GM21825 (cell line): ENCODE measurements around the gene PTOV1.
A peak's percentile ranks its signal among the peaks of the same experiment; 100 is the strongest.

ENCODE experiments used
- ATAC-seq: cut with Tn5 transposase; IDR thresholded peaks from one replicate; pipeline ENCODE4 v1.9.1; 2021; ENCODE audit warnings: mild to moderate bottlenecking, moderate library complexity; ENCODE audit not compliant: unreplicated experiment

PTOV1 gene

GRCh38 chr19:49850487-49851342 lies at the start of gene PTOV1:
Gene PTOV1, plus strand, starts transcription at chr19:49851159.
- ATAC-seq, result peak; percentile 71

DNA sequence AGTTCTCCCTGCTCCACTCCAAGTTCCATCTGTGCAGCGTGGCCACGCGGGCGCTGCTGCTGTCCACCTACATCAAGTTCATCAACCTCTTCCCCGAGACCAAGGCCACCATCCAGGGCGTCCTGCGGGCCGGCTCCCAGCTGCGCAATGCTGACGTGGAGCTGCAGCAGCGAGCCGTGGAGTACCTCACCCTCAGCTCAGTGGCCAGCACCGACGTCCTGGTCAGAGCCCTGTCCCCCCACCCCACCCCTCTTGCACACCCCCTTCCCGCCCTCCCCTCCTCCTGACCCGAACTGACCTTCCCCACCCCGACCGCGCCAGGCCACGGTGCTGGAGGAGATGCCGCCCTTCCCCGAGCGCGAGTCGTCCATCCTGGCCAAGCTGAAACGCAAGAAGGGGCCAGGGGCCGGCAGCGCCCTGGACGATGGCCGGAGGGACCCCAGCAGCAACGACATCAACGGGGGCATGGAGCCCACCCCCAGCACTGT lies 49.5 kb upstream of the PTOV1 start:
- ATAC-seq, result no peak

DNA sequence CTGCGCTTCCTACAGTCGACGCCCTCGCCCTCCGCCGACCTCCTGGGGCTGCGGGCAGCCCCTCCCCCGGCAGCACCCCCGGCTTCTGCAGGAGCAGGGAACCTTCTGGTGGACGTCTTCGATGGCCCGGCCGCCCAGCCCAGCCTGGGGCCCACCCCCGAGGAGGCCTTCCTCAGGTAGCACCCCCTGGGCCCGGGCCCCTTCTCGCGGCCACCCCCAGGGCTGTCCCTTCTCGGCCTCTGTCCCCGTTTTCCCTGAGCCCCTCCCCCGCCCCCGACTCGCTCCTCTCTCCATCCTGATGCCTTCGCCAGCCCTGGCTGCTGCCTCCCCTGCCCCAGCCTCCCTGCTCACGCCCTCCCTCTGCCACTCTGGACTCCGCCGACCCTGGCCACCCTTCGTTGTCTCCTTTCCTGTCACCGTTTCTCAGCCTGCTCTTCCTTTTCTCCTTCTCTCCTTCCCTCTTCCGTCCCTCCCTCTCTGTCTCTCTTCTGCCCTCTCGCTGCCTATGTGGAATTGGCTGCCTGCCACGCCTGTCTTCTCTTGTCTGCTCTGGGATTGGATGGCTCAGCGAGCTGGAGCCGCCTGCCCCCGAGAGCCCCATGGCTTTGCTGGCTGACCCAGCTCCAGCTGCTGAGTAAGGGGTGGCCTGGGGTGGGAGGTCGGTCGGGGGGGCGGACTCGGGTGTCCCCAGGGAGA lies 48.8 kb upstream of the PTOV1 start:
- no peak for ATAC-seq

DNA sequence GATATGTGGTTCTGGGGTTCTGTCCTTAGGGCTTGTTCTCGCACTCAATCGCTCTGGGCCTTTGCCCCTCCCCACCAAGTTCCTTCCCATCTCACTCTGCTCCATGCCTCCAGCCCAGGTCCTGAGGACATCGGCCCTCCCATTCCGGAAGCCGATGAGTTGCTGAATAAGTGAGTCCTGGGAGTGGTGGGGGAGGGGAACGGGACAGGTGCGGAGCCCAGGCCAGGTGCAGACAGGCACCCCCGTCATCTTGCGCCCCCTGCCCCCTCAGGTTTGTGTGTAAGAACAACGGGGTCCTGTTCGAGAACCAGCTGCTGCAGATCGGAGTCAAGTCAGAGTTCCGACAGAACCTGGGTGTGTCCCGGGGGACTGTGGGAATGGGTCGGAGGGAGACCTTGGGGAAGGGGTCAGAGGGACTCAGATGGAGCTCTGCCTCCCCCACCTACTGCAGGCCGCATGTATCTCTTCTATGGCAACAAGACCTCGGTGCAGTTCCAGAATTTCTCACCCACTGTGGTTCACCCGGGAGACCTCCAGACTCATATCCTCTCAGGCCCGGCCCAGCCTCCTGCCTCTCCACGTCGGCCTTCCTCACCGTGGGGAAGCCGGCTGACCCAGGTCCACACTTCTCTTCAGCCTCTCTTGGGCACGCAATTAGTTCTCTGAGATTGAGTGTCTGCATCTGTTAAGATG lies 48.0 kb upstream of the PTOV1 start:
- no peak for ATAC-seq

DNA sequence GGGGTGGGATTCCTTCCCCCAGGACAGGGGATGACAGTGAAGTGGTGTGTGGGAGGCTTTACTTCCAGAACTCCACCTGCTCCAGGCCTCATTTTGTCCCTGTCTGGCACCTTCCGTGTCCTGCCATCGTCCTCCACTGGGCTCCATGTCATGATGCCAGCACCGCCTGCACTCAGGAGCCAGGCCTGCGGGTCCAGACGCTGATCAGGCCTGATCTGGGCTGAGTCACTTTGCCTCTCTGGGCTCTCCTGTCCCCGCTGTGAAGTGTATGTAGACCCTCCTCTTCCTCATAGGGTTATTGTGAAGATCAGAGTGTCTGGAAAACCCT lies 47.5 kb upstream of the PTOV1 start:
- ATAC-seq, result no peak

- ATAC-seq, result no peak
These were observed 44.9 kb upstream of the PTOV1 start for GRCh38 chr19:49805822-49806619.

DNA sequence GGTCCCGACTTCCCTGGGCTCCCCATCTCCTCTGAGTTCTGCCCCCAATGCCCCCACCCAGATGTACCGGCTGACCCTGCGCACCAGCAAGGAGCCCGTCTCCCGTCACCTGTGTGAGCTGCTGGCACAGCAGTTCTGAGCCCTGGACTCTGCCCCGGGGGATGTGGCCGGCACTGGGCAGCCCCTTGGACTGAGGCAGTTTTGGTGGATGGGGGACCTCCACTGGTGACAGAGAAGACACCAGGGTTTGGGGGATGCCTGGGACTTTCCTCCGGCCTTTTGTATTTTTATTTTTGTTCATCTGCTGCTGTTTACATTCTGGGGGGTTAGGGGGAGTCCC lies 44.4 kb upstream of the PTOV1 start:
- no peak for ATAC-seq

- ATAC-seq, result no peak
These were observed 43.7 kb upstream of the PTOV1 start for GRCh38 chr19:49807058-49807903.

GRCh38 chr19:49807904-49808675 lies 42.9 kb upstream of the PTOV1 start:
- no peak for ATAC-seq

GRCh38 chr19:49808711-49809159 lies 42.2 kb upstream of the PTOV1 start:
- no peak for ATAC-seq

DNA sequence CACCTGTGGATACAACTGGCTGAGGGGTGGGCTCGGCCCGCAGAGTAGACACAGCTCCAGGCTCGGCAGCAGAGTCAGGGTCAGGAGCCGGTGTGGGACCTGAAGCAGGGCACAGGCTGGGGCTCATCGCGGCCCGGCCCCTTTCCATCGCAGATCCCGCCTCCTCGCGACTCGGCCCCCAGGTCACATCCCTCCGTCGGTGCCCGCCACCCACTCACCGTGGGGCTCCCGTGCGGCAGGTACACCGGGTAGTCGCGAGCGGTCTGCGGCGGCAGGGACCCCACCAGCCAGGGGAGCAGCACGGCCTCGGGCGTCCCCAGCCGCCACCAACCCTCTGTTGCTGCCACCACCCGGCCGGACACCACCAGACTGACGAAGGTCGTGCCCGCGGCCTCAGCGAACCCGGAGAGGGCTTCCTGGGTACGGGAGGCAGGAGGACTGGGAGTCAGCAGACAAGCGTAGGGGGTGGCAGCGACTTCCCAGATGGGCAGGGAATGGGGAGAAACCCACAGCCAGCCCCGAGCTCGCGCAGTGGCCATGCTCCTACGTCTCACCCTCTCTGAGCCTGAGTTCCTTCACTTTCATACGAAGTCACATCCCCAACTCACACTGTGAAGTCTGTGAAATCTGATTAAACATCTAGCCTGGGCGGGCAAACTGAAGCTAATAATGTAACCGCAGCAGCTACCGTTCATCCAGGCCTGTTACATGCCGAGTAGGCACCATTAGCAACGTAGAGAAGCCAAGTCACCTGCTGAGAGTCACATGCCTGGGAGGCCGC lies 41.6 kb upstream of the PTOV1 start:
- no peak for ATAC-seq

- ATAC-seq, result no peak
These were observed 41.0 kb upstream of the PTOV1 start for GRCh38 chr19:49809941-49810389.

DNA sequence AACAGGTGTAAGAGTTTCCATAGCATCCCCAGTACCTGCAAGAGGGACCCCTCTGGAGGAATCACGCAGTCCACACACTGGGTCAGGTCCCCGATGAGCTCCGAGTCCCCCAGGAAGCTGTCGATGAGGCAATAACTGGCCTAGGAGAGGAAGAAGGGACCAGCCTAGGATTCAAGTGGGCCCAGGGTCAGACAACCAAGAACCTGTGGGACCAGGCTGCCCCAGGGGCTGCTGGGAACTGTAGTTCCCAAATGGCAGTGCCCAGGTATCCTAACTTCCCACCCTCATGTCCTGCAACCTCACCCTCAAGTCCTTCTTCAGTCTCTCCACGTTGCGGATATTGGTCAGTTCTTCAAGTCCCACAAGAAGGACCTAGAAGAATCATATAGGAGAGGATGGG lies 39.6 kb upstream of the PTOV1 start:
- no peak for ATAC-seq

- ATAC-seq, result no peak
These were observed 38.4 kb upstream of the PTOV1 start for GRCh38 chr19:49812452-49812996.

DNA sequence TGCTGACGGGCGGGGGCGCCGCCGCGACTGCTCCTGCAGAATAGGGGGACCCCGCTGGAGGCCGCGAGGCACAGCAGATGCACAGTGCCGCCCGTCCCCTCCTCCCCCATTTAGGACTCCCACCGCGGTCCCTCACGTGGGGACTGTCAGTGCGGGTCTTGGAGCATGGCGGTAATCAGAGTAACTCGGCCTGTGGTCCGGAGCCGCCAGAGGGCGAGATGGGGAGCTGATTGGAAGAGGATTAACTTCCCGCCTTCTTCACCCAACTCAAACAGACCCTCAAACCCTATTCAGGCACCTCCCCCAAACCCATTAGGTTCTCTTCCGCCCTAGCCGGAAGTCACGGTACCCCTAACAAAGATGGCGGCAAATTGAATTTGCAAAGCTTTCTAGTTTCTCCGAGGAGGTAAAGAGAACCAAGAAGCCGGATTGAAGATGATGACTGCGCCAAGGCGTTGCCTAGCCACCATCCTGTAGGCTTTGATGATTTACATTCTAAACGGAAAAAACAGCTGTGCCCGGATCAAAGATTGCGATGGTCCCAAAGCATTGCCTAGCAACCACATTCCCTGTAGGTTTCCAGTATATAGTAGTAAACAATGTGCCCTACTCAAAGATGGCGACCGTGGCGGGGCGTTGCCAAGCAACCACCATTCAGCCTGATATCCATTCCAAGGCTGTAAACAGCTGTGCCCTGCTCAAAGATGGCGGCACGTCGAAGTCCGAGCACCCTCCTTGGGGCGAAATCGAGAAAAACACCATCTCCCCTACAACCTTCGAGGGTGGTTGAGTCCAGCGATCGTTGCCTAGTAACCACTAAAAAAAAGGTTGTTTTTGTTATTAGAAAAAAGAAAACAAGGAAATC lies 37.7 kb upstream of the PTOV1 start, which contains the start of gene FUZ:
Gene FUZ, minus strand, starts transcription at position 296 of the 865 bp plus-strand sequence. Its CDS starts 186 bp downstream, at position 110.
- ATAC-seq, result peak; percentile 39

GRCh38 chr19:49814010-49814409 lies 36.9 kb upstream of the PTOV1 start:
- no peak for ATAC-seq

DNA sequence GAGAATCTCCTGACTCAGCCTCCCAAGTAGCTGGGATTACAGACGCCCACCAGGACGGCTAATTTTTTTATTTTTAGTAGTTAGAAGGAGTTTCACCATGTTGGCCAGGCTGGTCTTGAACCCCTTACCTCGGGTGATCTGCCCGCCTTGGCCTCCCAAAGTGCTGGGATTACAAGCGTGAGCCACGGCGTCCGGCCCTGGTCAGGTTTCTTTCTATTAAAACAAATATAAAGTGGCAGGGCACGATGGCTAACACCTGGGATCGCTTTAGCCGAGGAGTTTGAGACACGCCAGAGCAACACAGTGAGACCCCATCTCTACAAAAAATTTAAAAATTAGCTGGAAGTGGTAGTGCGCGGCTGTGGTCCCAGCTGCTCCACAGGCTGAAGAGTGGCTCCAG lies 34.4 kb upstream of the PTOV1 start:
- ATAC-seq, result no peak
